ENCODE data around the gene CRABP2.

GRCh38 chr1:156690675-156691036 is 14.7 kb downstream of the CRABP2 start:
- TF ChIP-seq CTCF (IDR thresholded peaks at IDR 0.05; ENCODE audit: borderline replicate concordance, extremely low read depth, low read length, poor library complexity, severe bottlenecking): no peak
- TF ChIP-seq EZH2 (IDR thresholded peaks at IDR 0.05; ENCODE audit: borderline replicate concordance, low read depth, low read length, severe bottlenecking): no peak
